Osteoblast (primary cell): ENCODE data around the gene SLC6A18. TPM values are rescaled to one million over a fixed set of nuclear protein-coding genes. Genes with fewer than 3 reads are reported as not detected.

Experiments used
- DNase-seq: peaks from one replicate; pipeline ENCODE4 v3.0.0; 2011; ENCODE audit warnings: low spot score, mixed read lengths; ENCODE audit not compliant: insufficient read length; ENCODE audit errors: missing footprints
- H2AFZ ChIP-seq: 2 replicates; pipeline ENCODE4 v1.6.0; 2011; ENCODE audit warnings: mild to moderate bottlenecking, low read length
- H3K27ac ChIP-seq: 2 replicates; pipeline ENCODE4 v1.5.1; 2011; ENCODE audit warnings: mild to moderate bottlenecking, low read depth, low read length, moderate library complexity
- H3K27me3 ChIP-seq: 2 replicates; pipeline ENCODE4 v1.6.0; 2012; ENCODE audit warnings: mild to moderate bottlenecking, control low read depth, inconsistent platforms, low read length, moderate library complexity; ENCODE audit not compliant: insufficient read depth
- H3K36me3 ChIP-seq: 2 replicates; pipeline ENCODE4 v1.5.1; 2011; ENCODE audit warnings: mild to moderate bottlenecking, low read length, control low read depth, moderate library complexity; ENCODE audit not compliant: insufficient read depth
- H3K4me1 ChIP-seq: 2 replicates; pipeline ENCODE4 v1.5.1; 2011; ENCODE audit warnings: mild to moderate bottlenecking, low read length, control low read depth, moderate library complexity; ENCODE audit not compliant: insufficient read depth
- H3K4me2 ChIP-seq: 2 replicates; pipeline ENCODE4 v1.6.0; 2011; ENCODE audit warnings: mild to moderate bottlenecking, low read length; ENCODE audit not compliant: insufficient read depth
- H3K4me3 ChIP-seq: fragments of 200-600 bp; sonication (generic); 3 replicates; pipeline ENCODE4 v1.5.1; 2012; ENCODE audit warnings: mild to moderate bottlenecking, low read length, inconsistent platforms; ENCODE audit not compliant: insufficient read depth
- H3K79me2 ChIP-seq: 2 replicates; pipeline ENCODE4 v1.6.0; 2012; ENCODE audit warnings: mild to moderate bottlenecking, low read length, control low read depth, inconsistent platforms; ENCODE audit not compliant: insufficient read depth
- H3K9me3 ChIP-seq: 2 replicates; pipeline ENCODE4 v1.5.1; 2011; ENCODE audit warnings: low read depth, low read length, control low read depth
- H4K20me1 ChIP-seq: 2 replicates; pipeline ENCODE4 v1.6.0; 2012; ENCODE audit warnings: mild to moderate bottlenecking, low read length, control low read depth; ENCODE audit not compliant: insufficient read depth
- CTCF ChIP-seq: IDR thresholded peaks from 2 replicates; pipeline ENCODE4 v1.5.1; 2011; ENCODE audit warnings: mild to moderate bottlenecking, low read depth, low read length, moderate library complexity; ENCODE audit errors: extremely low read depth
- total RNA-seq: library from RNA; depleted of rRNA; stranded (reverse); fragments of >200 nt; gene quantifications from 2 replicates; pipeline ENCODE4 v1.2.3, GENCODE V29; 2012

Gene SLC6A18
- total RNA-seq, 1 donor = not detected

GRCh38 chr5:1259806-1260480 is 34.8 kb downstream of the SLC6A18 start:
- Histone ChIP-seq H3K4me3 (no peak overlapping the region), H3K36me3 (no peaks in the 10 kb centered on the region), H3K4me1 (no peaks in the 10 kb centered on the region), H3K79me2 (no peaks in the 10 kb centered on the region), H4K20me1 (no peaks in the 10 kb centered on the region), H3K27ac (no peak overlapping the region), H3K9me3 (peaks cover 6% of the 10 kb centered on the region), H3K27me3 (no peaks in the 10 kb centered on the region), H3K4me2 (no peak overlapping the region), H2AFZ (no peak overlapping the region)
- no peak for TF ChIP-seq CTCF
- no peak for DNase-seq

DNA sequence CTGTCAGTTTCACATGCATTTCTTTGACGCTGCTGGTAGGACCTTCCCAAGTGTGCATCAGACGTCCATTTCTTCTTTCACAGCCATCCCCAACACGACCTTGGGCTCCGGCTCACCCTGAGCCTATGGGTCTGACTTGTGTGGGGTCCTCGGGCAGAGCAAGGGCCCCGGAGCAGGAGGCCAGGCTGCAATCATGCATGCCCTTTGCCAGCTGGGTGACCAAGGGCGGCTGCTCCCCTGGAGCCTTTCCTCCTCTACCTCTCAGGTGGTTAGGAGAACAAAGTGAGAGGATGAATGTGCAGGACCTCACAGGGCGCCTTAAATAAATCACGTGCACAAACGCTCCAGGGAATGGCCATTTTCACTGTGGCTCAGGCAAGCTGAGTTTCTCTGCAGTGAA is 36.5 kb downstream of the SLC6A18 start:
- no peak for DNase-seq
- Histone ChIP-seq H3K4me3 (no peak overlapping the region), H3K36me3 (no peaks in the 10 kb centered on the region), H2AFZ (no peak overlapping the region), H3K79me2 (no peaks in the 10 kb centered on the region), H3K27me3 (no peaks in the 10 kb centered on the region), H4K20me1 (no peaks in the 10 kb centered on the region), H3K9me3 (peaks cover 6% of the 10 kb centered on the region), H3K4me2 (no peak overlapping the region), H3K27ac (no peak overlapping the region), H3K4me1 (no peaks in the 10 kb centered on the region)
- no peak for TF ChIP-seq CTCF

DNA sequence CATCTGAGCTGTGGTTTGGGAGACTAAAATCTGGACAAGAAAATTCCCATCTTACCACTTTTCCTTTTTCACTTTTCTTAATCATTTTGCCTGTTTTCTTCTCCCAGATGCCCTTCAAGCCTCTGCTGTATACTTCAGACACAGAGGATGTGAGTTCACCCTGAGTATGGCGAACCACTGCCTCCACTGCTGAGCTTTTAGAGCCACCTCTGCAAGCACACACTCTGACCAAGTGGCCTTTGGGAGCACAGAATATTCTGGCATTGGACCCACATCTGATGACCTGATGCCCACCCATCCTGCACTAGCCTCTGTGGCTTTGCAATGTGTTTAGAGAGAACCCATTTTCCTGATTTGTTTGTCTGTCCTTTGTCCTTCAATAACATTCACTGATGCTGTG is 37.2 kb downstream of the SLC6A18 start:
- Histone ChIP-seq H3K79me2 (no peaks in the 10 kb centered on the region), H3K36me3 (no peaks in the 10 kb centered on the region), H2AFZ (no peak overlapping the region), H4K20me1 (no peaks in the 10 kb centered on the region), H3K27ac (no peak overlapping the region), H3K4me1 (no peaks in the 10 kb centered on the region), H3K4me3 (no peak overlapping the region), H3K9me3 (peaks cover 6% of the 10 kb centered on the region), H3K4me2 (no peak overlapping the region), H3K27me3 (no peaks in the 10 kb centered on the region)
- no peak for DNase-seq
- TF ChIP-seq CTCF = no peak

DNA sequence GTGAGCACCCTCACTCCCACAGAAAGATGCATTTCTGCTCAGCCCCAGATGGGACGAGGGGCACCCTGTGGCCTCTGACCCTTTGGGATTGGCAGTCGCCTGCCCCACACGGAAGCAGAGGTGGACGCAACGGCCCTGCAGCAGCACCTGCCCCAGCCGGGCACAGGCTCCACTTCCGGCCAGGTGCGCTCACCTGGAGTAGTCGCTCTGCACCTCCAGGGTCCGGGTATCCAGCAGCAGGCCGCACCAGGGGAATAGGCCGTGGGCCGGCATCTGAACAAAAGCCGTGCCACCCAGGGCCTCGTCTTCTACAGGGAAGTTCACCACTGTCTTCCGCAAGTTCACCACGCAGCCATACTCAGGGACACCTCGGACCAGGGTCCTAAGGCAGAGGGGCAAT is 39.0 kb downstream of the SLC6A18 start:
- Histone ChIP-seq H2AFZ (no peak overlapping the region), H3K9me3 (peaks cover 6% of the 10 kb centered on the region), H3K36me3 (no peaks in the 10 kb centered on the region), H3K27ac (no peak overlapping the region), H3K27me3 (no peaks in the 10 kb centered on the region), H3K4me2 (no peak overlapping the region), H3K4me1 (no peaks in the 10 kb centered on the region), H3K4me3 (no peak overlapping the region), H3K79me2 (no peaks in the 10 kb centered on the region), H4K20me1 (no peaks in the 10 kb centered on the region)
- no peak for TF ChIP-seq CTCF
- DNase-seq = no peak
